Bronchial epithelial cell (primary cell): ENCODE measurements around the gene SPINK8. TPM values are rescaled to one million over a fixed set of nuclear protein-coding genes. Genes with fewer than 3 reads are reported as not detected.

Experiments used
- DNase-seq: peaks from one replicate; pipeline ENCODE4 v3.0.0-alpha.2; 2010; ENCODE audit warnings: low read depth
- FAIRE-seq: peaks from 2 replicates; lab custom pipeline; 2011; peaks lifted over from hg19 to GRCh38; lab: Jason Lieb, UNC
- H3K27me3 ChIP-seq: 2 replicates; pipeline ENCODE4 v1.5.1; 2011; ENCODE audit warnings: low read length; ENCODE audit not compliant: control insufficient read depth, insufficient read depth
- H3K36me3 ChIP-seq: 2 replicates; pipeline ENCODE4 v1.5.1; 2011; ENCODE audit warnings: low read length; ENCODE audit not compliant: control insufficient read depth, insufficient read depth
- H3K4me3 ChIP-seq: 2 replicates; pipeline ENCODE4 v1.5.1; 2011; ENCODE audit warnings: mild to moderate bottlenecking, low read depth, low read length, control low read depth
- total RNA-seq: library from RNA; depleted of rRNA; stranded (reverse); fragments of >200 nt; gene quantifications from 2 replicates; pipeline ENCODE4 v1.2.1, GENCODE V29; 2014
- TF ChIP-seq, protein P1 (sequence below): IDR thresholded peaks from 2 replicates; pipeline ENCODE4 v1.5.1; 2011; ENCODE audit warnings: mild to moderate bottlenecking, moderate library complexity, low read length, control low read depth, inconsistent platforms; ENCODE audit not compliant: insufficient read depth, severe bottlenecking

The SPINK8 gene
- total RNA-seq, 1 donor from 2014 or later, result not detected

GRCh38 chr3:48369693-48370332, 36.4 kb upstream of the SPINK8 start:
- DNase-seq (no peak), FAIRE-seq (no peak)
- no peaks in the 10 kb centered on the region for H3K36me3 ChIP-seq
- TF ChIP-seq, protein P1, sequence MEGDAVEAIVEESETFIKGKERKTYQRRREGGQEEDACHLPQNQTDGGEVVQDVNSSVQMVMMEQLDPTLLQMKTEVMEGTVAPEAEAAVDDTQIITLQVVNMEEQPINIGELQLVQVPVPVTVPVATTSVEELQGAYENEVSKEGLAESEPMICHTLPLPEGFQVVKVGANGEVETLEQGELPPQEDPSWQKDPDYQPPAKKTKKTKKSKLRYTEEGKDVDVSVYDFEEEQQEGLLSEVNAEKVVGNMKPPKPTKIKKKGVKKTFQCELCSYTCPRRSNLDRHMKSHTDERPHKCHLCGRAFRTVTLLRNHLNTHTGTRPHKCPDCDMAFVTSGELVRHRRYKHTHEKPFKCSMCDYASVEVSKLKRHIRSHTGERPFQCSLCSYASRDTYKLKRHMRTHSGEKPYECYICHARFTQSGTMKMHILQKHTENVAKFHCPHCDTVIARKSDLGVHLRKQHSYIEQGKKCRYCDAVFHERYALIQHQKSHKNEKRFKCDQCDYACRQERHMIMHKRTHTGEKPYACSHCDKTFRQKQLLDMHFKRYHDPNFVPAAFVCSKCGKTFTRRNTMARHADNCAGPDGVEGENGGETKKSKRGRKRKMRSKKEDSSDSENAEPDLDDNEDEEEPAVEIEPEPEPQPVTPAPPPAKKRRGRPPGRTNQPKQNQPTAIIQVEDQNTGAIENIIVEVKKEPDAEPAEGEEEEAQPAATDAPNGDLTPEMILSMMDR, result no peak
- no peaks in the 10 kb centered on the region for H3K27me3 ChIP-seq
- H3K4me3 ChIP-seq, result no peak overlapping the region

GRCh38 chr3:48367201-48367600, 33.7 kb upstream of the SPINK8 start:
- no peak for FAIRE-seq
- DNase-seq, result no peak
- no peaks in the 10 kb centered on the region for H3K27me3 ChIP-seq
- TF ChIP-seq, protein P1, result no peak
- no peaks in the 10 kb centered on the region for H3K36me3 ChIP-seq
- no peak overlapping the region for H3K4me3 ChIP-seq

DNA sequence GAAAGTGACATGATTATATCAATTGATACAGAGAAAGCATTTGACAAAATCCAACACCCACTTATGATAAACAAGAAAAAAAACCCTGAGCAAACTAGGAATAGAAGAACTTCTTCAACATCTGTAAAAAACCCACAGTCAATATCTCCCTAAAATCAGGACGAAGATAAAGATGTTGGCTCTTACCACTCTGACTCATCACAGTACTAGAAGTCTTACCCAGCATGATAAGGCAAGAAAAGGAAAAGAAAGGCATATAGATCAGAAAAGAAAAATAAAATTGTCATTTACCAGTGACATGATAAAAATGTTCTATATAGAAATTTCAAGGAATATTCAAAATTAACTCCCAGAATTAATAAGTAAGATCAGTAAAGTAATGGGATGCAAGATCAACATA, 31.4 kb upstream of the SPINK8 start:
- Histone ChIP-seq H3K4me3 (no peak overlapping the region), H3K36me3 (no peaks in the 10 kb centered on the region), H3K27me3 (no peaks in the 10 kb centered on the region)
- no peak for FAIRE-seq
- TF ChIP-seq, protein P1, result no peak
- no peak for DNase-seq

- Histone ChIP-seq H3K36me3 (no peaks in the 10 kb centered on the region), H3K27me3 (no peaks in the 10 kb centered on the region), H3K4me3 (no peak overlapping the region)
- DNase-seq, result no peak
- TF ChIP-seq, protein P1, result no peak
- FAIRE-seq, result no peak
Observed at GRCh38 chr3:48361928-48362327, 28.5 kb upstream of the SPINK8 start.

GRCh38 chr3:48356419-48356818, 23.0 kb upstream of the SPINK8 start:
- DNase-seq (no peak), FAIRE-seq (no peak)
- Histone ChIP-seq H3K27me3 (peaks cover 3% of the 10 kb centered on the region), H3K36me3 (no peaks in the 10 kb centered on the region), H3K4me3 (no peak overlapping the region)
- TF ChIP-seq, protein P1, result no peak

GRCh38 chr3:48353987-48354386, 20.5 kb upstream of the SPINK8 start:
- H3K36me3 ChIP-seq, result no peaks in the 10 kb centered on the region
- FAIRE-seq (no peak), DNase-seq (no peak)
- TF ChIP-seq, protein P1, result no peak
- no peak overlapping the region for H3K4me3 ChIP-seq
- H3K27me3 ChIP-seq, result peaks cover 3% of the 10 kb centered on the region
